HG02885 (cell line): ENCODE measurements around the gene CHD2.
"Not testable (repeated sequence)": the region's sequence is repeated elsewhere in the genome, so short reads cannot be mapped to it uniquely, and the experiment has no call there.

Experiments used
- ATAC-seq: cut with Tn5 transposase; IDR thresholded peaks from one replicate; pipeline ENCODE4 v1.9.1; 2021; ENCODE audit warnings: mild to moderate bottlenecking; ENCODE audit not compliant: unreplicated experiment, poor library complexity

Gene CHD2

GRCh38 chr15:93030430-93031102 lies 130.4 kb downstream of the CHD2 start:
- ATAC-seq = peak; percentile 83

DNA sequence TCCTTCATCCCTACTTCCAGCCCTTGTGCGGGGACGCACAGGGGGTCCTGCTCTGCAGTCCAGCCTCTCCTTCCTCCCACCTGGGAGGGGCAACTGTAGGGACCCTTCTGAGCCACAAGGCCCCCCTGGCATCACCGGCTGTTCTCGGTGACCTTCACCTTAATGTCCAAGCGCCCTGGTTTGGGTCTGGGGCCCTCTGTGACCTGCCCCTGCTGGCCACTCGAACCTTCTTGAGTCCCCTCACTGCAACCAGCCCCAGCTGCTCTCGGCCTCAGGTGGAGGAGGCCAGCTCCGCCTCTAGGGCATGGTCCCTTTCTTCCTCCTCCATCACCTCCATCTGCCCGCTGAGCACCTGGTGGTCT lies 131.0 kb downstream of the CHD2 start:
- ATAC-seq = no peak

GRCh38 chr15:93031557-93032384 lies 131.6 kb downstream of the CHD2 start:
- not testable (repeated sequence) for ATAC-seq

- ATAC-seq = not testable (repeated sequence)
Observed at GRCh38 chr15:93032515-93033206, 132.5 kb downstream of the CHD2 start.

DNA sequence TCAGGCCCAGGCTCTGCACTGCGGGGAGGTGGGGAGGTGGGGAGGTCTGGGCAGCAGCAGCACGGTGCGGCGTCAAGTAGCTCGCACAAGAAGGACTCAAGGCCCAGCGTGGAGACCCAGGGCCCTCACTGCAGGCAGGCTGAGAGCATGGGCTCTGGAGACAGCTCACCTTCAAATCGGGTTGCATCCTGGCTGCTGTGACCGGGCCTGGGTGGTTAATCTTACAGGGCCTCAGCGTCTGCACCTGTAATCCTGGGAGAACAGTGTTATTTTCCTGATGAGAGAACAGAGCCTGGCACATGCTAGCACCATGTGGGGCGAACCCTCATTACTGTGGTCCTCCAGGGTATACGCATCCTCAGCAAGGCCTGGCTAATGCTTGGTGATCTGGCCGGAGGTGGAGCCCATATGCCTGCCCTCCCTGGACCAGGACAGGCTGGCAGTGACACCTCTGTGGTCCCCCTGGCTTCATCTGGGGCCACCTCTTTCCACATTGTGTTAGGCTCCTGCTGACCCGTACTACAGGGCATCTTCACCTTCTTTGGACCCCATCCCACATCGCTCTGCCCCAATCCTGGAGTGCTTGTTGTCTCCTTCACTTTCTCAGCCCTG lies 133.4 kb downstream of the CHD2 start:
- ATAC-seq = no peak

DNA sequence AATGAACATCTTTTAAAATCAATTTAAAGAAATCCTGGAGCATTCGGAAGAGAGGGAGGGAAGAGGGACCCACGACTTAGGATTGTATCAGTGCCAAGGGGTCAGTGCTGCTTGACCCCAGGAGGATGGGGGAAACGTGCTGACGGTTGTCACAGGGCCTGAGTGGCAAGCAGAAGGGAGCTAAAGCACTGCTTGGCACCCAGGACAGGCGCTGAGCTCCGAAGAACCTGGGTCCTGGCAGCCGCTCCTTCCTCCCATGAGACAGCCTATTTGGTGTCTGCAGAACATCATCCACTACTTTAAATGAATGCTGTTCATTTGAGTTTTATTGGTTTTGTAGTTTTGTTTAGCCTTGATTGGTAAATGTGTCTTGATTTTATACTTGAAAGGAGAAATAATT lies 134.4 kb downstream of the CHD2 start:
- ATAC-seq = no peak

GRCh38 chr15:93035092-93035915 lies 135.2 kb downstream of the CHD2 start:
- ATAC-seq = peak; percentile 27

GRCh38 chr15:93035953-93036810 lies 136.1 kb downstream of the CHD2 start:
- peak; percentile 82 for ATAC-seq

GRCh38 chr15:93036951-93037819 lies 137.1 kb downstream of the CHD2 start:
- no peak for ATAC-seq

DNA sequence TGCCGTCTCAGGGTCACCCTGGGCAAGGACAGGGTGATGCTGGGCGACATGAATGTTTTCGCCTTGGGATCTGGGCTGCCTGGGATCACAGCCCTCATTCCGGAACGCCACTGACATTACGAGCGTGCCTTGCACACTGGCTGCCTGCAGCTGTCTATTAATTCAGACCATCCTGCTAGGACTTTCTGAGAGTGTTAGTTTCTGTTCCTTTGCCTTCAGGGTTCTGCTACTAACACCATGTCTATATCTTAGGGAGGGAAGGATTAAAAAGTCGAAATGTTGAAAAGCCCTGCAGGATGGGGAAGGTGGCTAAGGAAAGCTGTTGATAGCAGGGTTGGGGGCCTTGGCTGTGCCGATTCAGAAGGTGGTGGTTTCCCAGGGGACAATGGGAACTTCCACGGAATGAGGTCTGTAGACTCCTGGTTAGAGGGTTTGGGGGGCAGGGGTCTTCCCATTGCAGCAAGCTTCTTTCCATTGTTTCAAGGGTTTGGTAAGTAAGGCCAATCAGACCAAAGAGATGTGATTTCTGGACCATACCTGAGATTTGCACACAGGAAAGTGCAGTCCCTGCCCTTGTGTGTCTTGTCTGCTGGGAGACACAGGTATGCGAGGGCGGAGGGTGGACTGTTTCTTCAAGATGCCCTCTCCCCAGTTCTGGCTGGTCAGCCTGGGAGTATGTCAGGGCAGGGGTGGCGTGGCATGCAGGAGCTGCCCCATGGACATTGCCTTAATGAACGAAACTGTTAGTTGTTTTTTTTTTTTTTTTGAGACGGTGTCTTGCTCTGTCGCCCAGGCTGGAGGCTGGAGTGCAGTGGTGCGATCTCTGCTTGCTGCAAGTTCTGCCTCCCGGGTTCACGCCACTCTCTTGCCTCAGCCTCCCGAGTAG lies 137.9 kb downstream of the CHD2 start:
- ATAC-seq = no peak

DNA sequence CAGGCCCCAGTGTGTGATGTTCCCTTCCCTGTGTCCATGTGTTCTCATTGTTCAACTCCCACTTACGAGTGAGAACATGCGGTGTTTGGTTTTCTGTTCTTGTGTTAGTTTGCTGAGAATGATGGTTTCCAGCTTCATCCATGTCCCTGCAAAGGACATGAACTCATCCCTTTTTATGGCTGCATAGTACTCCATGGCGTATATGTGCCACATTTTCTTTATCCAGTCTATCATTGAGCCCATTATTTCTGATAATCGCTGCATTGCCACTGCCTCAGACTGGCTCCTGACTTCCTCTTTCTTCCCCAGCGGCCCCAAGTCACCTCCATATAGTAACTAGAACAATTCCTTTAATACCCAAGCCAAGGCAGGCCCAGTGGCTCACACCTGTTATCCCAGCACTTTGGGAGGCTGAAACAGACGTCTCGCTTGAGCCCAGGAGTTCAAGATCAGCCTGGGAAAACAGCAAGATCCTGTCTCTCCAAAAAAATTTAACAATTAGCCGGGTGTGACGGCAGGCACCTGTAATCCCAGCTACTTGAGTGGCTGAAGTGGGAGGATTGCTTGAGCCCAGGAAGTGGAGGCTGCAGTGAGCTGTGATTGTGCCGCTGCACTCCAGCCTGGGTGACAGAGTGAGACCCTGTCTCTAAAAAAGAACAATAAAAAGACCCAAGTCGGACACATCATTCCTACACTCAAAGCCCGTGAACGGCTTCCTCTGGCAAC lies 139.6 kb downstream of the CHD2 start:
- not testable (repeated sequence) for ATAC-seq

- ATAC-seq = no peak
Observed at GRCh38 chr15:93040288-93041158, 140.4 kb downstream of the CHD2 start.

GRCh38 chr15:93041159-93041547 lies 141.0 kb downstream of the CHD2 start:
- ATAC-seq = no peak

GRCh38 chr15:93042211-93042610 lies 142.1 kb downstream of the CHD2 start:
- no peak for ATAC-seq

- ATAC-seq = no peak
Observed at GRCh38 chr15:93042691-93043378, 142.7 kb downstream of the CHD2 start.
